Measurements from ENCODE around the gene RSF1.

RSF1 gene

DNA sequence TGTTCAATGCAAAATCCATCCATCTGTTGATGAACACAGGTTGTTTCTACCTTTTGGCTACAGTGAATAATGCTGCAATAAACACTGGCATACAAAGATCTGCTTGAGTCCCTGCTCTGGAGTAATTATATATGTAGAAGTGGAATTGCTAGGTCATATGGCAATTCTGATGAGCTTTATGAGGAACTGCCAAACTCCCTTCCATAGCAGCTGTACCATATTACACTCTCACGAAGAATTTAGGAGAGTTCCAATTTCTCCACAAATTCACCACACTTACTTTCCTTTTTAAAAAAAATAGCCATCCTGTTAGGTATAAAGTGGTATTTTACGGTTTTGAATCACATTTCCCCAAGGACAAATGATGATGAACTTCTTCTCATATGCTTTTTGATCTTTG, 62.2 kb downstream of the RSF1 start:
- DNase-seq: no peak
- intact Hi-C loops (cut with DNase I): no loop called here

DNA sequence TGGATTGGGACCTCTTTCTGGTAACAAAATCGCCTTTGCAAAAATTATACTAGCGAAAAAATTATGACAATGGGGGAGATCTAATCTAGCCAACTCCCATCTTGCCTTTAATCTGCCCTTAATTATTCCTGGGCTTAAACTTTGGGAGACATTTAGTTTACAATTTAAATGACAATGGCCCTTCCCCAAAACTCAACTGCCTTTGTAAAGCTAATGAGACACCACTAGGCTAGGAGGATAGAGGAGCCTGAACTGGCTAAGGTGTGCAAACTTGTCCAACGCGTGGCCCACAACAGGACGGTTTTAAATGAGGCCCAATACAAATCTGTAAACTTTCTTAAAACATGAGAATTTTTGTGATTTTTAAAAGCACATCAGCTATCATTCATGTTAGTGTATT, 67.3 kb downstream of the RSF1 start:
- intact Hi-C loops (cut with DNase I): no loop called here
- no peak for DNase-seq

DNA sequence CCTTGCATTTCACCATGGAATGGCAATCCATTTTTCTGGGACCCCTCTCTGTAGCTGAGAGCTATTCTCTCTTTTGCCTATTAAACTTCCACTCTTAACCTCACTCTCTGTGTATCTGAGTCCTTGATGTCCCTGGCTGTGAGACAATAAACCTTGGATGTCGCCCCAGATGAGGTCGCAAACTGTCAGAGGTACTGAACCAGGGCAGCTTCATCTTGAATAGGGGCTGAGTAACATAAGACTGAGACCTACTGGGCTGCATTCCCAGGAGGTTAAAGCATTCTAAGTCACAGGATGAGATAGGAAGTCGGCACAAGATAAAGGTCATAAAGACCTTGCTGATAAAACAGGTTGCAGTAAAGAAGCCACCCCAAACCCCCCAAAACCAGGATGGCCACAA, 68.0 kb downstream of the RSF1 start:
- DNase-seq: no peak
- intact Hi-C loops (cut with DNase I): no loop called here

DNA sequence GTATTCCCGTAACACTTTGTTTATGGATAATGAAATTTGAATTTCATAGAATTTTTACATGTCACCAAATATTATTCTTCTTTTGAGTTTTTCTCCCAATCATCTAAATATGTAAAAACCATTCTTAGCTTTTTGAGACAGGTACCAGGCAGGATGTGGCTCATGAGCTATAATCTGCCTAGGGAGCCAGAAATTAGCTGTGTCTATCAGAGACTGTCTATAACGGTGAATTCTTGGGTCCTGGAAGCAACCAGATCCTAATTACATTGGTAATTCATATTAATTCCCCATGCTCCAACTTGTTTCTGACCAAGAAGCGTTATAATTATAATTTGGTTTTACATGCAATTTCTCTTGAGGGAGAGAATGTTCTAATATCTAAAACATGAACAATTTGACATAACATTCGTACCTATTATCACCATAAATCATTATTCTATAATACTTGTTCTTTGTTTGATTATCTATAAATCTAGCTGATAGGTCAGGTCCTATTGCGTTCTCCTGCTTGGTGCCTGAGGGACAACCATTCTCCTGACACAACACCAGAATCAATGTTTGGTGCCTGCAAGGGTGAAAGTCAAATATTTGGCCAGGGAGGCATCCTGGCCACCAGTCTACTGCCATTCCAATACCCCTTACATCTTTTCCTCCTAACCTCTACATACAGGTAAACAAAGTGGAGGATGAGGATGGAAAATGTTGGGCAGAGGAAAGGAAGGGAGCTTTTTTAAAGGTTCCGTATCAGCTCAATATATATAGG, 69.9 kb downstream of the RSF1 start:
- intact Hi-C loops (cut with DNase I): no loop called here
- no peak for DNase-seq

DNA sequence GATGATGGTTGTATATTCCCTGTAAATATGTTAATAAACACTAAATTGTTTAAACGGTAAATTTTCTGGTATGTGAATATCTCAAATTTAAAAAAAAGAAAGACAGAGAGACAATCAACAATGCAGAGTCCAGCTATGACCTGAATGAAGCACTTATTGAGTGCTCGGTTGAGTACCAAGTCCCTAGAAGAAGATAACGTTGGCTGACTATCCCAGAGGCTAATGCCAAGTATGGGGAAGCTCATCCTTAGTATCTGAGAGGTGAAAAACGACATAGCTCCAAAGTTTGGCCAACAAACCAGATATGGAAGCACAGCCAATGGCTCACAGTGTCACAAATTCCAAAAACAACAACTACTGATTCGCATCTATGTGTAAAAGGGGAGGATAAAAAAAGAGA, 71.3 kb downstream of the RSF1 start:
- intact Hi-C loops (cut with DNase I): no loop called here
- no peak for DNase-seq

DNA sequence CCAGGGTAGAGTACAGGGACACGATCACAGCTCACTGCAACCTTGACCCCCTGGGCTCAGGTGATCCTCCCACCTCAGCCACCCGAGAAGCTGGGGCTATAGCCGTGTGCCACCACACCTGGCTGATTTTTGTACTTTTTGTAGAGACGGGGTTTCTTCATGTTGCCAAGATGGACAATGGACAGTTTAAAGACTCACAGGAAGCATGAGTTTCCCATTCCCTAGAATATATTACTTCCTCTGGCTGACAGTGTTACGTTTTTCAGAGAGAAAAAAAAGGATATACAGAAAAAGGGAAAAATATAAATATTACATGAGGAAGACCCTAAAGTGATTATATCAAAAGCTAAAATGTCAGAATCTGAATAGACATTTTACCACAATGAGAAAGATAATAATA, 72.3 kb downstream of the RSF1 start:
- no peak for DNase-seq
- intact Hi-C loops (cut with DNase I): no loop called here

DNA sequence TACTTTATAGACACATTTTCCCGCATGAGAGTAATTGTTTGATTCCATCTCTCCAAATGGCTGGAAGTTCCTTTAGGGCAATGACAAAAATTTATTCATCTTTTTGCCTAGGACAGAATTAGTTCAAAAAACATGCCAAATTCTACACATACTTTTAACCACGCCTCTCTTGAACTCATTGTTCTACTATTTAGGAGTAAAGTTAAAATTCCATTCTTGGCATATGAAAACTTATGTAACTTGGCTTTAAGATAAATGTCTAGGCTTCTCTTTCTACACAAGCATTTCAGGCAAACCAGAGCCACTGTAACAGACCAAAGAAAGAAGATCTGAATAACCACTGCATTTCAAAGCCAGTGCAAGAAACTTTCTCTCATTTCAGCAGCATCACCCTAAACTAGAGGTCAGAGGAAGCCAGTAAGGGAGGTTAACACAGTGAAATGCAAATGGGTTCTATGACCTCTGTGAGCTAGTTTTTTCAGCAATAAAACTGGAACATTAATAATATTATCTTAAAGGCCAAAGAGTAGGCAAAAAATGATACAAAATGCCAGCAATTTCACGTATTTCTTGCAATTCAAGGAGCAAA, 73.0 kb downstream of the RSF1 start:
- DNase-seq: no peak
- intact Hi-C loops (cut with DNase I): no loop called here

DNA sequence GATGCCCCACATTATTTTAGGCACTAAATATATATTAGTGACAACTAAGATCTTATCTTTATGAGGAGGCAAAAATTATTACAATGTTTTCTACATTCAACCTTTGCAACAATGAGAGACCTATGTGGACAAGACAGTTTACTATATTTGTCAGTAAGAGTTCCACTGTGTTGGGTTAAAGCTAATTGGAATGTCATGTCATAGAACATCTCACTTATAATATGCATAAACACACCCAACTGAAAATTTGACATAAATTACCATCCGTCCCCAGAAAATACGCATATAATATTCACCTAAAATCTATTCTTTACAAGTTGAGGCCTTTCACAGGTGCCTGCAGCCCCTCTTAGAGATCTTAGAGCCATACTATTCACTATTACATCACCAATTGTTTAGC, 84.0 kb downstream of the RSF1 start:
- DNase-seq: no peak
- intact Hi-C loops (cut with DNase I): no loop called here

DNA sequence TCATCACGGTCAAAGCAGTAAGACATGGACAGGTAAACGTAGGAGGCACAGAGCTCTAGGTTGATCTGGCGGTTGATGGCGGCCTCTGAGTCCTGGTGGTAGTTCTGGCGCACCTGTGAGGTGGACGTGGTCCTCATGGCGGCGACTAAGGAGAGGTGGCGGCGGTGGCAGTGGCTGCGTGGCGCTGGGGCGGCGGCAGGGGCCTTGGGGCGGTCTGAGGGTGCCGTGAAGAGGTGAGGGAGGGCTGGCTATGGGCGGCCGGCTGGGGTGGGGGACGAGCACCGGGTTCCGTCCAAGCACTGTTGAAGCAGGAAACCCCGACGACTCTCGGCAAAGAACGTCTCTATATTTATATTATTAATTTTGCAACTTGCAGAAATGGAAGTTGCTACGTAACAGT, 85.6 kb downstream of the RSF1 start:
- intact Hi-C loops (cut with DNase I): no loop called here
- DNase-seq: no peak

DNA sequence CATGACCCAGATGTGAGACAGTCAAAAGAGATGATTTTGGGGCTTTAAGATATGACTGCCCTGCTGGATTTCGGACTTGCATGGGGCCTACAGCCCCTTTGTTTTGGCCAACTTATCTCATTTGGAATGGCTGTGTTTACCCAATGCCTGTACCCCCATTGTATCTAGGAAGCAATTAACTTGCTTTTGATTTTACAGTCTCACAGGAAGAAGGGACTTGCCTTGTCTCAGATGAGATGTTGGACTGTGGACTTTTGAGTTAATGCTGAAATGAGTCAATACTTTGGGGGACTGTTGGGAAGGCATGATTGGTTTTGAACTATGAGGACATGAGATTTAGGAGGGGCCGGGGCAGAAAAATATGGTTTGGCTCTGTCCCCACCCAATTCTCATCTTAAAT, 88.4 kb downstream of the RSF1 start:
- DNase-seq: no peak
- intact Hi-C loops (cut with DNase I): no loop called here

DNA sequence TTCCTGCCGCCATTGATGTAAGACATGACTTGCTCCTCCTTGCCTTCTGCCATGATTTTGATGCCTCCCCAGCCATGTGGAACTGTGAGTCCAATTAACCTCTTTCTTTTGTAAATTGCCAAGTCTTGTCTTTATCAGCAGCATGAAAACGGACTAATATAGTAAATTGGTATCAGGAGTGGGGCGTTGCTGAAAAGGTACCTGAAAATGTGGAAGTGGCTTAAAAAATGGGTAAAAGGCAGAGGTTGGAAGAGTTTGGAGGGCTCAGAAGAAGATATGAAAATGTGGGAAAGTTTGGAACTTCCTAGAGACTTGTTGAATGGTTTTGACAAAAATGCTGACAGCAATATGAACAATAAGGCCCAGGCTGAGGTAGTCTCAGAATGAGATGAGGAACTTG, 89.7 kb downstream of the RSF1 start:
- no peak for DNase-seq
- intact Hi-C loops (cut with DNase I): no loop called here

DNA sequence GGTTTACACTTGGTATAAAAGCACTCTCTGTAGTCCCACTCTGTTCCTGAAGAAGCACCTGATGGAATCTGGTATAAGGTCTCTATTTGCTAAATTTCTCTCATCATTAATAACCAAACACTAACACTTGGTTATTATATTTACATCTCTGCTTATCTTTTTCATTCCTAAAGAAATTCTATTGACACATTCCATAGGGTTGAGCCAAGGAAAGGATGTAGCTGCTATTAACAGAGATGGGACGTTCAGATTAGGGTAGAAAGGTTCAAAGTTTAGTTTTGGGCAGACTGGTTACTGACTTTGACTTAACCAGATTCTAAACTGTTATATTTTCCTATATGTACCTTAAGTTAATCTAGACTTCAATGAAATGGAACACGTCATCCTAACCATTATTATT, 91.5 kb downstream of the RSF1 start:
- intact Hi-C loops (cut with DNase I): no loop called here
- DNase-seq: no peak

DNA sequence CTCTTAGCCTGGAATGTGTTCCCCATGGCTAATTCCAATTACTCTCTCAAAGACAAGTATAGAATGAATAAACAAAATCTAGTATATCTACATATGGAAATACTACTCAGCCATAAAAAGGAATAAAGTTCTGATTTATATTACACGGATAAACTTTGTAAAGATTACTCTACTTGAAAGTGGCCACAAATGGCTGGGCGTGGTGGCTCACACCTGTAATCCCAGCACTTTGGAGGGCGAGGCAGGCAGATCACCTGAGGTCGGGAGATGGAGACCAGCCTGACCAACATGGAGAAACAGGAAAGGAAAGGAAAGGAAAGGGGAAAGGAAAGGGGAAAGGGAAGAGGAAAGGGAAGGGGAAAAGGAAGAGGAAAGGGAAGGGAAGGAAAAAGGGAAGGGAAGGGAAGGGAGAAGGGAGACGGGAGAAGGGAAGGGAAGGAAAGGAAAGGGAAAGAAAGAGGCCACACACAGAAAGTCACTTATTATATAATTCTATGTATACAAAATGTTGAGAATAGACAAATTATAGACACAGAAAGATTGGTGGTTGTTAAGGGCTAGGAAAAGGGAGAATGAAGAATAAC, 92.2 kb downstream of the RSF1 start:
- intact Hi-C loops (cut with DNase I): no loop called here

DNA sequence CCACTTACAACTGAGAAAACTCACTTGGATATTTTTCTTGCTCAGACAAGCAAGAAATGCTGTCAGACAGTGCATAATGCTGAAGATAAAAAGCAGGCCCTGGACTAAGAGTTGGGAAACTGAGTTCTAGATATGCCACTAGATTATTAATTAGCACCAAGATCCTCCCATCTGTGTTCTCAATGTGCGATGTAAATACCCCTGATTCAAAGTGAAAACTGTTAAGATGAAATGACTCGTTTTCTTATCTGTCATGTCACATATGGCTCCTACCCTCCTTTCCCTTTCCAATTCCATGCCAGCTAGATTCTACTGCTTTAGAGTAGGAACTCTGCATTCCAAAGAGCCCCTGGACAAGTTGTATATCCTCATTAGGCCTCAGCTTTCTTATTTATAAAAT, 94.0 kb downstream of the RSF1 start:
- no peak for DNase-seq
- intact Hi-C loops (cut with DNase I): no loop called here

More for the DNA sequence above, 92.2 kb downstream of the RSF1 start:
- no peak for DNase-seq

DNA sequence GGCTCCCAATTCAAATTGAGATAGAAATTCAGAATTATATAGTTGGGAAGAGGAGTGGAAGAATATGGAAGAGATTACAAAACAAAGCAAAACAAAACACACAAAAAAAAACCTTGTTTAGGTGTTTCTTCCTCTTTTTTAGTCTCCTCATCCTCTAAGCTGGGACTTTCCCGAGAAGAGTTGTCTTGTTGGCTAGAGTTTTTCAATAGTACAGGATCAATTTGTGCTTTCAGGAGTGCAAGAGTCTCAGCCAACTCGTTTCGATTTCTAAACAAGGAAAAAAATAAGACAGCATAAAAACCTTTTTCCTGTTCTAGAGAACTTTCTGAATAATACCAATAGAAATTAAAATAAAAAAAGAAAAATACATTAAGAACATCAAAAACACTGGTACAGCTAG, 95.1 kb downstream of the RSF1 start:
- intact Hi-C loops (cut with DNase I): no loop called here
- no peak for DNase-seq

DNA sequence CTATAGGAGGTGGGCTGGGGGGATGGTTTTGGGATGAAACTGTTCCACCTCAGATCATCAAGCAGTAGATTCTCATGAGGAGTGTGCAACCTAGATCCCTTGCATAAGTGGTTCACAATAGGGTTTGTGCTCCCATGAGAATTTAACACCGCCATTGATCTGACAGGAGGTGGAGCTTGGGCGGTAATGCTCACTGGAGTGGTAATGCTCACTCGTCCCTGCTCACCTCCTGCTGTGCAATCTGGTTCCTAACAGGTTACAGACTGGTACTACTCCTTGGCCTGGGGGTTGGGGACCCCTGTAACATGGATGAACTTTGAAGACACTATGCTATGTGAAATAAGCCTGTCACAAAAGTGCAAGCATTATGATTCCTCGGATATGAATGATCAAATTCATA, 95.9 kb downstream of the RSF1 start:
- intact Hi-C loops (cut with DNase I): no loop called here
- DNase-seq: no peak

DNA sequence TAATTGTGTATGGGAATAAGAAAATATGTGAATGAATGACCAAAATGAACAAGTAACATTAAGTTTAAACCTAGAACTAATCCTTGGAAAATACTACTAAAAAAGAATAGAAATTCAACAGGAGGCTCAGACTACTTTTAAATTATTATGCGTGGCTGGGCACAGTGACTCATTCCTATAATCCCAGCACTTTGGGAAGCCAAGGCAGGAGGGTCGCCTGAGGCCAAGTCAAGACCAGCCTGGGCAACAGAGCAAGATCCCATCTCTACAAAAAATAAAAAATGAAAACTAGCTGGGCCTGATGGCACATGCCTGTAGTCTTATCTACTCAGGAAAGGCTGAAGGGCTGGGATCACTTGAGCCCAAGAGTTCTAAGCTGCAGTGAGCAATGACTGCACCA, 97.5 kb downstream of the RSF1 start:
- intact Hi-C loops (cut with DNase I): no loop called here
- DNase-seq: no peak

DNA sequence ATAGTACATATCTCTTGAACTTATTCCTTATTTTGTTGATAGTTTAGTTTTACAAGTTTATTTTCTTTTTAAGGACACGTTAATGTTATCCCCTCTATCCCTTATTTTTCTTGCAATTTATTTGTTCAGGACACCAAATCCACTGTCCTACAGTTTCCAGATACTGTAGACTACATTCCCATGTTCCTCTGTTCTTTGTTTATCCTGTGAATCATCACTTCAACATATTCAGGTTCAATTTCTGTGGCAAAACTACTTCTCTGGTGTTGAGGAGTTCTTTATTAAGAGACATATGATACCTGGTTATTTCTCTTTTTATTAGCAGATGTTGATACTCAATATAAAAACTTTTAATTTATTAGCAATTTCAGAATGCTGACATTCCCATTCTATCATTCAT, 110.2 kb downstream of the RSF1 start:
- intact Hi-C loops (cut with DNase I): no loop called here
- DNase-seq: no peak

DNA sequence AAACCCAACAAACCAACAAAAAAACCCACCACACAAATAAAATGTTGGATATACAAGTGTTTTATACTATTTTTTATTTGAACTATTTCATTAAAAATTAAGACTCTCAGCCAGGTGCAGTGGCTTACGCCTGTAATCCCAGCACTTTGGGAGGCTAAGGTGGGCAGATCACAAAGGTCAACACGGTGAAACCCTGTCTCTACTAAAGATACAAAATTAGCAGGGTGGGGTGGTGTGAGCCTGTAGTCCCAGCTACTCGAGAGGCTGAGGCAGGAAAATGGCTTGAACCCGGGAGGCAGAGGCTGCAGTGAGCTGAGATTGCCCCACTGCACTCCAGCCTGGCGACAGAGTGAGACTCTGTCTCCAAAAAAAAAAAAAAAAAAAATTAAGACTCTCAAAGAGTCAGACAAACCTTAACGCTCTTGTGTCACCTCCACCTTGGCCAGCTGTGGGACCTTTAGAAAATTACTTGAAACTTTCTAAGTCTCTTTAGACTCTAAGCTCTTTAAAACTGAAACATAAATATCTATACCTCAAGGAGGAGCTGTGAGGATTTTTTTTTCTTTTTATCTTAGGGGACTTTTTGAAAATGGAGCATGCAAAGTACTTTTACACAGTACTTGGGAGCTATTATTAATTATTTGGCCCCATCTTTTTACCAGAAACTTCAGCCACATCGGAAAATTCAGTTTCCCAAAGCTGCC, 114.5 kb downstream of the RSF1 start:
- intact Hi-C loops (cut with DNase I): no loop called here
- DNase-seq: no peak

DNA sequence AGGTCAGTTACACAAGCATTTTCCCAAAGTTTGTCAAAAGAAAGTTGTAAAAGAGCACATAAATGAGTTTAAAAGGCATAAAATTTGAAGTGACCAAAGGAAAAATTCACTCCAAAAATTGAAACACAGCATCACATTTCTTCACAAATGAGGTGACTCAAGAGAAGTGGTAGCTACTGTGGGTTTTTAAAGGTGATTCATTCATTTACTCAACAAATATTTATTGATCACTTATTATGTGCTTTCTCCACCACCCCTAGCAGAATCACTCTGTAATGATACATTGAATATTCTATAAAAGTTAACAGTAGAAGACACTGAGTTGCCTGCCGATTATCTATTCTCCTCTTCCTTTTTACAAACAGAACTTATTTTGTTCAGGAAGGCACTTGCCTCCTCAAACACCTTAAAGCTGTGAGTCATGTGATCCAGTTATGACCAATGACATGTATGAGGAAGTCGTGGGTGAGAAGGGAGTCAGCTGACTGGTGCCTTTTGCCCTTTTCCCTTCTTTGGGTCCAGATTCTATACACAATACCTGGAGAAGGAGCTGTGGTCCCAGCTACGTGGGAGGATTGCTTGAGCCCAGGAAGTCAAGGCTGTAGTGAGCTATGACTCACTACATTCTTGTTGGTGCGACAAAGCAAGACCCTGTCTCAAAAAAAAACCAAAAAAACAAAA, 115.2 kb downstream of the RSF1 start:
- intact Hi-C loops (cut with DNase I): no loop called here
- no peak for DNase-seq

Measured in head of caudate nucleus (tissue), 42 donors.